Posterior vena cava (tissue), 2 donors: ENCODE measurements around the gene CGNL1. TPM values are rescaled to one million over a fixed set of nuclear protein-coding genes. Genes with fewer than 3 reads are reported as not detected.

Experiments used
- DNase-seq: peaks from one replicate; pipeline ENCODE4 v3.0.0-alpha.2; 2020; ENCODE audit warnings: low spot score
- intact Hi-C, 2 donors: fragments of 100-400 bp; cut with DNase I; formaldehyde crosslinking; loops; one replicate each; pipeline versions ENCODE4 v1.14.1 to v1.14.2; 2022 to 2023
- long read RNA-seq, 2 donors: library from polyadenylated mRNA; unstranded; transcript quantifications; one replicate each; pipeline ENCODE4 v2.0.0, GENCODE V29; 2020 to 2021
- total RNA-seq, 2 donors: library from RNA; stranded (reverse); fragmentation: NEBNext Ultra II Directional; extraction: Animal tissue kit (Norgen Biotek cat#: 25700); gene quantifications; one replicate each; pipeline ENCODE4 v1.2.1, GENCODE V29; 2021
- donor health status: DM: yes; HTN: yes; CAD: no.
- donor health status: DM: yes; HTN: yes; CAD: no.

Gene CGNL1
- total RNA-seq = 10 to 100 TPM; 20.0 to 24.4 TPM
- long read RNA-seq, donor 1, partial matches to known transcripts = 2 of 7 reads
- long read RNA-seq, donor 1, other reads (novel, unspliced or antisense) = 5 of 7 reads
- long read RNA-seq, donor 2, partial matches to known transcripts = 24 of 30 reads
- long read RNA-seq, donor 2, other reads (novel, unspliced or antisense) = 6 of 30 reads

GRCh38 chr15:57375827-57376695 is at the start of gene CGNL1:
TSS of gene CGNL1 (plus strand) at chr15:57376505. CDS start at chr15:57438000, 61,495 bp downstream.
- DNase-seq = peak; percentile 86
- intact Hi-C loops = no loop called here

GRCh38 chr15:57327985-57328471 is 48.3 kb upstream of the CGNL1 start:
- peak; percentile 86 for DNase-seq
- intact Hi-C loops = no loop called here

- intact Hi-C loops = no loop called here
- peak; percentile 82 for DNase-seq
Observed at GRCh38 chr15:57328479-57328878, 47.8 kb upstream of the CGNL1 start.

GRCh38 chr15:57328897-57329296 is 47.4 kb upstream of the CGNL1 start:
- DNase-seq = peak; percentile 65
- intact Hi-C loops = no loop called here

- intact Hi-C loops = no loop called here
- DNase-seq = peak; percentile 49
Observed at GRCh38 chr15:57329582-57330367, 46.5 kb upstream of the CGNL1 start.

- intact Hi-C loops = no loop called here
Observed at GRCh38 chr15:57330619-57331340, 45.5 kb upstream of the CGNL1 start.

GRCh38 chr15:57332326-57332725 is 44.0 kb upstream of the CGNL1 start:
- intact Hi-C loops = loop anchor here in 1 of 2 donors (2.0 kb wide), 1 partner anchor 196 kb away; no protein-coding TSS in a partner anchor
- DNase-seq = no peak

More at GRCh38 chr15:57330619-57331340, 45.5 kb upstream of the CGNL1 start:
- DNase-seq = no peak

GRCh38 chr15:57333487-57333886 is 42.8 kb upstream of the CGNL1 start:
- no peak for DNase-seq
- intact Hi-C loops = loop anchor here in 1 of 2 donors (2.0 kb wide), 1 partner anchor 195 kb away; no protein-coding TSS in a partner anchor

GRCh38 chr15:57334257-57334656 is 42.0 kb upstream of the CGNL1 start:
- intact Hi-C loops = no loop called here
- DNase-seq = no peak

GRCh38 chr15:57335293-57335715 is 41.0 kb upstream of the CGNL1 start:
- intact Hi-C loops = no loop called here
- DNase-seq = no peak

- no peak for DNase-seq
- intact Hi-C loops = no loop called here
Observed at GRCh38 chr15:57335719-57336118, 40.6 kb upstream of the CGNL1 start.

- intact Hi-C loops = no loop called here
- no peak for DNase-seq
Observed at GRCh38 chr15:57337868-57338411, 38.4 kb upstream of the CGNL1 start.

GRCh38 chr15:57339321-57339720 is 37.0 kb upstream of the CGNL1 start:
- intact Hi-C loops = no loop called here
- DNase-seq = no peak

GRCh38 chr15:57340682-57341259 is 35.5 kb upstream of the CGNL1 start:
- intact Hi-C loops = loop anchor here (2.0 to 10.0 kb wide), 2 partner anchors 124 to 186 kb away; no protein-coding TSS in a partner anchor
- DNase-seq = no peak

- DNase-seq = no peak
- intact Hi-C loops = loop anchor here in 1 of 2 donors (10.0 kb wide), 1 partner anchor 122 kb away; no protein-coding TSS in a partner anchor
Observed at GRCh38 chr15:57343048-57343447, 33.3 kb upstream of the CGNL1 start.

GRCh38 chr15:57343498-57343897 is 32.8 kb upstream of the CGNL1 start:
- intact Hi-C loops = loop anchor here in 1 of 2 donors (10.0 kb wide), 1 partner anchor 121 kb away; no protein-coding TSS in a partner anchor
- DNase-seq = no peak

- DNase-seq = no peak
- intact Hi-C loops = loop anchor here in 1 of 2 donors (10.0 kb wide), 1 partner anchor 121 kb away; no protein-coding TSS in a partner anchor
Observed at GRCh38 chr15:57344282-57344681, 32.0 kb upstream of the CGNL1 start.

- no peak for DNase-seq
- intact Hi-C loops = loop anchor here in 1 of 2 donors (10.0 kb wide), 1 partner anchor 119 kb away; no protein-coding TSS in a partner anchor
Observed at GRCh38 chr15:57345584-57345983, 30.7 kb upstream of the CGNL1 start.
